Testis (tissue), 3 donors: ENCODE results near the gene TBCD. TPM values are rescaled to one million over a fixed set of nuclear protein-coding genes. Genes with fewer than 3 reads are reported as not detected.

Source experiments
- DNase-seq: peaks from one replicate; pipeline ENCODE4 v3.0.0-alpha.2; 2019
- H3K27ac ChIP-seq, 2 donors: fragments of 200-600 bp; sonication (generic); one replicate each; pipeline ENCODE4 v1.5.1; 2019
- H3K27me3 ChIP-seq: fragments of 200-600 bp; sonication (generic); one replicate; pipeline ENCODE4 v1.5.1; 2019
- H3K36me3 ChIP-seq: fragments of 200-600 bp; sonication (generic); one replicate; pipeline ENCODE4 v1.5.1; 2017; ENCODE audit warnings: low read depth; ENCODE audit errors: missing control alignments
- H3K4me1 ChIP-seq: fragments of 200-600 bp; sonication (generic); one replicate; pipeline ENCODE4 v1.5.1; 2019
- H3K4me3 ChIP-seq, 2 donors: fragments of 200-600 bp; sonication (generic); one replicate each; pipeline ENCODE4 v1.5.1; 2017 to 2019
- H3K9me3 ChIP-seq: fragments of 200-600 bp; sonication (generic); one replicate; pipeline ENCODE4 v1.5.1; 2017
- CTCF ChIP-seq, 3 experiments: fragments of 450-650 bp in 2 of 3; fragments of 200-600 bp in 1 of 3; sonication (generic) in 1 of 3; IDR thresholded peaks; one replicate each; pipeline ENCODE4 v1.5.1; 2016 to 2019; ENCODE audit warnings: antibody characterized with exemption in 3 of 3, mild to moderate bottlenecking in 2 of 3, moderate library complexity in 1 of 3
- POLR2A ChIP-seq: fragments of 450-650 bp; IDR thresholded peaks from one replicate; pipeline ENCODE4 v1.6.1; 2017; ENCODE audit warnings: antibody characterized with exemption, mild to moderate bottlenecking, moderate library complexity
- WGBS, 2 donors: methylation state at CpG; one replicate each; pipeline ENCODE4 v1.1.5; 2018; 5-methylcytosine and 5-hydroxymethylcytosine counted together
- intact Hi-C: fragments of 100-400 bp; cut with DNase I; formaldehyde crosslinking; loops from one replicate; pipeline ENCODE4 v1.15.1; 2023; ENCODE audit warnings: low total_unique reads
- polyA plus RNA-seq: library from polyadenylated mRNA; stranded (reverse); fragments of 350-450 nt; fragmentation: Illumina TruSeq; extraction: RNeasy Lipid Tissue Mini Kit (QIAGEN cat#74804); gene quantifications from one replicate; pipeline ENCODE4 v1.2.3, GENCODE V29; 2014; ENCODE audit warnings: low read depth, low replicate concordance; ENCODE audit not compliant: insufficient read depth
- total RNA-seq, 2 donors: library from RNA; depleted of rRNA; stranded (reverse); fragments of >200 nt; gene quantifications; one replicate each; pipeline ENCODE4 v1.2.3, GENCODE V29; 2016

TBCD gene
- total and polyA plus RNA-seq, 3 donors from 2014 or later, result 81.2 to 128 (median 115) TPM

- Histone ChIP-seq H3K27me3 (no peaks in the 10 kb centered on the region), H3K9me3 (no peaks in the 10 kb centered on the region), H3K36me3 (no peaks in the 10 kb centered on the region), H3K4me1 (no peaks in the 10 kb centered on the region), H3K4me3 (no peak overlapping the region), H3K27ac (no peak overlapping the region)
- intact Hi-C loops, result no loop called here
- DNase-seq, result peak; percentile 12
- TF ChIP-seq CTCF (IDR thresholded peaks at IDR 0.05), result no peak
- TF ChIP-seq POLR2A, result no peak
- 86 to 92% methylated on average over 28 to 31 of the region's 31 CpGs for WGBS, 2 donors
Observed at GRCh38 chr17:82973456-82974135, 221.7 kb downstream of the TBCD start.

- no peaks in the 10 kb centered on the region for H3K27me3 ChIP-seq
- H3K4me3 ChIP-seq, result no peak overlapping the region
- H3K4me1 ChIP-seq, result no peaks in the 10 kb centered on the region
- H3K27ac ChIP-seq, result no peak overlapping the region
- no peaks in the 10 kb centered on the region for H3K9me3 ChIP-seq
- TF ChIP-seq CTCF (IDR thresholded peaks at IDR 0.05), result no peak
- TF ChIP-seq POLR2A, result no peak
- intact Hi-C loops, result no loop called here
- no peaks in the 10 kb centered on the region for H3K36me3 ChIP-seq
- WGBS, 2 donors, result 65% methylated on average over 28 of the region's 28 CpGs; no CpG with 5 or more reads in 1 of the 2 donors
- DNase-seq, result peak; percentile 18
Observed at GRCh38 chr17:82974136-82974952, 222.5 kb downstream of the TBCD start.

GRCh38 chr17:82976982-82977488 lies 225.2 kb downstream of the TBCD start:
- no peaks in the 10 kb centered on the region for H3K36me3 ChIP-seq
- no peaks in the 10 kb centered on the region for H3K4me1 ChIP-seq
- H3K27ac ChIP-seq, result no peak overlapping the region
- WGBS, 2 donors, result 95 to 96% methylated on average over 27 to 29 of the region's 29 CpGs
- intact Hi-C loops, result no loop called here
- H3K27me3 ChIP-seq, result no peaks in the 10 kb centered on the region
- TF ChIP-seq POLR2A, result no peak
- TF ChIP-seq CTCF (IDR thresholded peaks at IDR 0.05), result no peak
- no peak overlapping the region for H3K4me3 ChIP-seq
- DNase-seq, result peak; percentile 6
- H3K9me3 ChIP-seq, result no peaks in the 10 kb centered on the region

GRCh38 chr17:82977606-82978005 lies 225.7 kb downstream of the TBCD start:
- no peak for DNase-seq
- Histone ChIP-seq H3K9me3 (no peaks in the 10 kb centered on the region), H3K27me3 (no peaks in the 10 kb centered on the region), H3K36me3 (no peaks in the 10 kb centered on the region), H3K4me3 (no peak overlapping the region), H3K4me1 (no peaks in the 10 kb centered on the region), H3K27ac (no peak overlapping the region)
- TF ChIP-seq CTCF (IDR thresholded peaks at IDR 0.05) (no peak), POLR2A (no peak)
- 93% methylated on average over 20 of the region's 20 CpGs for WGBS, 2 donors
- intact Hi-C loops, result no loop called here
